Mesenchymal stem cell (in vitro differentiated cells and primary cell): ENCODE data around the gene ULBP1.

Experiments
- DNase-seq: peaks from one replicate; pipeline ENCODE4 v3.0.0-alpha.2; 2013
- H2AFZ ChIP-seq: one replicate; pipeline ENCODE4 v1.6.1; 2013; ENCODE audit warnings: low read depth, mild to moderate bottlenecking, control low read depth, inconsistent platforms, low read length, moderate library complexity
- H2AK5ac ChIP-seq: 2 replicates; pipeline ENCODE4 v1.6.1; 2013; ENCODE audit warnings: low read length, moderate library complexity, mild to moderate bottlenecking, inconsistent platforms; ENCODE audit not compliant: severe bottlenecking
- H2BK120ac ChIP-seq: one replicate; pipeline ENCODE4 v1.6.1; 2013; ENCODE audit warnings: low read depth, mild to moderate bottlenecking, inconsistent platforms, low read length, moderate library complexity
- H2BK12ac ChIP-seq, 2 experiments: one replicate each; pipeline ENCODE4 v1.6.1; 2013; ENCODE audit warnings: inconsistent platforms in 2 of 2, low read length in 2 of 2, mild to moderate bottlenecking in 2 of 2, moderate library complexity in 2 of 2, control low read depth in 1 of 2
- H2BK15ac ChIP-seq: one replicate; pipeline ENCODE4 v1.6.1; 2013; ENCODE audit warnings: mild to moderate bottlenecking, low read depth, inconsistent platforms; ENCODE audit not compliant: poor library complexity, severe bottlenecking
- H2BK5ac ChIP-seq: 2 replicates; pipeline ENCODE4 v1.6.1; 2013; ENCODE audit warnings: low read depth, mild to moderate bottlenecking, low read length, control low read depth, inconsistent platforms; ENCODE audit not compliant: poor library complexity, severe bottlenecking
- H3K14ac ChIP-seq, 2 experiments: one replicate each; pipeline ENCODE4 v1.6.1; 2013; ENCODE audit warnings: inconsistent platforms in 2 of 2, low read length in 2 of 2, control low read depth in 1 of 2, mild to moderate bottlenecking in 1 of 2, moderate library complexity in 1 of 2
- H3K18ac ChIP-seq, 2 experiments: one replicate each; pipeline ENCODE4 v1.6.1; 2013; ENCODE audit warnings: inconsistent platforms in 2 of 2, low read length in 2 of 2, control low read depth in 1 of 2, low read depth in 1 of 2, mild to moderate bottlenecking in 1 of 2
- H3K23ac ChIP-seq, 2 experiments: one replicate each; pipeline ENCODE4 v1.6.1; 2013; ENCODE audit warnings: inconsistent platforms in 2 of 2, low read length in 2 of 2, mild to moderate bottlenecking in 2 of 2, moderate library complexity in 2 of 2, control low read depth in 1 of 2
- H3K27ac ChIP-seq: 2 replicates; pipeline ENCODE4 v1.5.1; 2013; ENCODE audit warnings: mild to moderate bottlenecking, moderate library complexity, low read length, control low read depth, inconsistent platforms; ENCODE audit not compliant: poor library complexity, severe bottlenecking
- H3K27me3 ChIP-seq, 2 experiments: 2 replicates each; pipeline versions ENCODE4 v1.6.1 to v1.7.0; 2013; ENCODE audit warnings: low read length in 2 of 2, mild to moderate bottlenecking in 2 of 2, moderate library complexity in 2 of 2, control low read depth in 1 of 2, inconsistent platforms in 1 of 2; ENCODE audit not compliant: control insufficient read depth in 1 of 2, insufficient read depth in 1 of 2
- H3K36me3 ChIP-seq, 2 experiments: 2 replicates each; pipeline versions ENCODE4 v1.6.1 to v1.7.0; 2013; ENCODE audit warnings: low read length in 2 of 2, control low read depth in 1 of 2, inconsistent platforms in 1 of 2, low read depth in 1 of 2, mild to moderate bottlenecking in 1 of 2; ENCODE audit not compliant: insufficient read depth in 2 of 2, control insufficient read depth in 1 of 2
- H3K4ac ChIP-seq, 2 experiments: one replicate each; pipeline ENCODE4 v1.6.1; 2013; ENCODE audit warnings: inconsistent platforms in 2 of 2, low read length in 2 of 2, mild to moderate bottlenecking in 2 of 2, moderate library complexity in 2 of 2, control low read depth in 1 of 2, low read depth in 1 of 2
- H3K4me1 ChIP-seq: 2 replicates; pipeline ENCODE4 v1.6.1; 2013; ENCODE audit warnings: low read depth, low read length, control low read depth; ENCODE audit not compliant: control insufficient read depth, insufficient read depth
- H3K4me2 ChIP-seq: 2 replicates; pipeline ENCODE4 v1.6.1; 2013; ENCODE audit warnings: low read length, mild to moderate bottlenecking, inconsistent platforms; ENCODE audit not compliant: poor library complexity, severe bottlenecking
- H3K4me3 ChIP-seq, 2 experiments: 2 replicates each; pipeline versions ENCODE4 v1.5.1 to v1.7.0; 2013; ENCODE audit warnings: low read length in 2 of 2, mild to moderate bottlenecking in 2 of 2, control low read depth in 1 of 2, low read depth in 1 of 2; ENCODE audit not compliant: insufficient read depth in 1 of 2
- H3K79me1 ChIP-seq: replicated peaks from 2 replicates; pipeline ENCODE4 v1.6.1; 2013; ENCODE audit warnings: mild to moderate bottlenecking, control low read depth, low read length, inconsistent platforms; ENCODE audit not compliant: poor library complexity, severe bottlenecking
- H3K9ac ChIP-seq: 2 replicates; pipeline ENCODE4 v1.7.0; 2013; ENCODE audit warnings: mild to moderate bottlenecking, low read length, moderate library complexity
- H3K9me3 ChIP-seq: 2 replicates; pipeline ENCODE4 v1.7.0; 2013; ENCODE audit warnings: mild to moderate bottlenecking, low read length; ENCODE audit not compliant: control insufficient read depth
- H4K8ac ChIP-seq: one replicate; pipeline ENCODE4 v1.6.1; 2013; ENCODE audit warnings: inconsistent platforms, mild to moderate bottlenecking, low read length, moderate library complexity
- H4K91ac ChIP-seq: one replicate; pipeline ENCODE4 v1.6.1; 2013; ENCODE audit warnings: mild to moderate bottlenecking, low read length, inconsistent platforms
- whole genome bisulfite sequencing: methylation state at CpG from one replicate; pipeline ENCODE4 v1.1.7; 2013; ENCODE audit warnings: mixed read lengths; 5-methylcytosine and 5-hydroxymethylcytosine counted together

The ULBP1 gene

GRCh38 chr6:149929422-149929821 lies 34.3 kb upstream of the ULBP1 start:
- Histone ChIP-seq H2AK5ac (no peak overlapping the region), H3K4me2 (no peak overlapping the region), H2BK15ac (peak overlapping the region; percentile 40), H3K18ac (no peak overlapping the region), H3K4me1 (peaks cover 10% of the 10 kb centered on the region), H3K4ac (no peak overlapping the region), H4K91ac (no peak overlapping the region), H2AFZ (no peak overlapping the region), H3K36me3 (no peaks in the 10 kb centered on the region), H2BK120ac (no peak overlapping the region), H4K8ac (no peak overlapping the region), H3K14ac (no peak overlapping the region), H3K23ac (no peak overlapping the region), H3K9ac (no peak overlapping the region), H3K79me1 (no peaks in the 10 kb centered on the region), H3K27me3 (peaks cover 29 to 32% of the 10 kb centered on the region in 2 experiments), H3K4me3 (no peak overlapping the region), H3K27ac (no peak overlapping the region), H3K9me3 (no peaks in the 10 kb centered on the region), H2BK5ac (no peak overlapping the region), H2BK12ac (no peak overlapping the region)
- no peak for DNase-seq
- 12% methylated on average over 3 of the region's 3 CpGs for WGBS

- Histone ChIP-seq H3K27me3 (peaks cover 50 to 53% of the 10 kb centered on the region in 2 experiments), H3K9ac (no peak overlapping the region), H3K23ac (no peak overlapping the region), H3K36me3 (no peaks in the 10 kb centered on the region), H3K4me1 (no peaks in the 10 kb centered on the region), H2AFZ (no peak overlapping the region), H2BK12ac (no peak overlapping the region), H3K4ac (no peak overlapping the region), H3K4me3 (no peak overlapping the region), H4K91ac (no peak overlapping the region), H2BK5ac (no peak overlapping the region), H3K4me2 (no peak overlapping the region), H3K27ac (no peak overlapping the region), H4K8ac (no peak overlapping the region), H3K9me3 (no peaks in the 10 kb centered on the region), H3K79me1 (no peaks in the 10 kb centered on the region), H3K18ac (no peak overlapping the region), H2BK15ac (no peak overlapping the region), H2BK120ac (no peak overlapping the region), H2AK5ac (no peak overlapping the region), H3K14ac (no peak overlapping the region)
- 75% methylated on average over 5 of the region's 6 CpGs for WGBS
- DNase-seq = no peak
These were observed 32.2 kb upstream of the ULBP1 start for GRCh38 chr6:149931501-149931900.

GRCh38 chr6:149933036-149933435 lies 30.7 kb upstream of the ULBP1 start:
- no peak overlapping the region for H3K4me3 ChIP-seq
- no peaks in the 10 kb centered on the region for H3K79me1 ChIP-seq
- H2AFZ ChIP-seq = no peak overlapping the region
- whole genome bisulfite sequencing = 40% methylated on average over 5 of the region's 5 CpGs
- H3K9ac ChIP-seq = no peak overlapping the region
- H4K91ac ChIP-seq = no peak overlapping the region
- no peak for DNase-seq
- H2AK5ac ChIP-seq = no peak overlapping the region
- H3K23ac ChIP-seq = no peak overlapping the region
- H3K27me3 ChIP-seq = peaks cover 63% of the 10 kb centered on the region in 2 experiments
- no peak overlapping the region for H2BK5ac ChIP-seq
- no peak overlapping the region for H2BK15ac ChIP-seq
- no peak overlapping the region for H2BK120ac ChIP-seq
- H3K14ac ChIP-seq = no peak overlapping the region
- no peak overlapping the region for H3K4ac ChIP-seq
- no peak overlapping the region for H3K27ac ChIP-seq
- no peak overlapping the region for H3K18ac ChIP-seq
- no peaks in the 10 kb centered on the region for H3K9me3 ChIP-seq
- no peak overlapping the region for H4K8ac ChIP-seq
- H3K4me1 ChIP-seq = no peaks in the 10 kb centered on the region
- H2BK12ac ChIP-seq = no peak overlapping the region
- H3K36me3 ChIP-seq = no peaks in the 10 kb centered on the region
- H3K4me2 ChIP-seq = no peak overlapping the region

GRCh38 chr6:149933461-149933860 lies 30.3 kb upstream of the ULBP1 start:
- Histone ChIP-seq H3K27me3 (peaks cover 67% of the 10 kb centered on the region in 2 experiments), H3K79me1 (no peaks in the 10 kb centered on the region), H3K36me3 (no peaks in the 10 kb centered on the region)

More at GRCh38 chr6:149933461-149933860, 30.3 kb upstream of the ULBP1 start:
- no peak overlapping the region for H2BK5ac ChIP-seq
- H4K91ac ChIP-seq = no peak overlapping the region
- H3K27ac ChIP-seq = no peak overlapping the region
- no peak overlapping the region for H3K4me3 ChIP-seq
- H3K18ac ChIP-seq = no peak overlapping the region
- no peak overlapping the region for H3K23ac ChIP-seq
- peaks cover 4% of the 10 kb centered on the region for H3K4me1 ChIP-seq
- H3K4ac ChIP-seq = no peak overlapping the region
- no peak overlapping the region for H3K9ac ChIP-seq
- no peak overlapping the region for H3K4me2 ChIP-seq
- H2AK5ac ChIP-seq = no peak overlapping the region
- 24% methylated on average over 3 of the region's 3 CpGs for WGBS
- H4K8ac ChIP-seq = no peak overlapping the region
- no peak overlapping the region for H2BK15ac ChIP-seq
- no peaks in the 10 kb centered on the region for H3K9me3 ChIP-seq
- H3K14ac ChIP-seq = no peak overlapping the region
- no peak overlapping the region for H2AFZ ChIP-seq
- H2BK120ac ChIP-seq = no peak overlapping the region
- H2BK12ac ChIP-seq = no peak overlapping the region
- no peak for DNase-seq
